ENCODE measurements around the gene PRRC2B. TPM values are rescaled to one million over a fixed set of nuclear protein-coding genes. Genes with fewer than 3 reads are reported as not detected.
A peak's percentile ranks its signal among the peaks of the same experiment; 100 is the strongest.
"Not testable (repeated sequence)": the region's sequence is repeated elsewhere in the genome, so short reads cannot be mapped to it uniquely, and the experiment has no call there.

Gene PRRC2B
- polyA plus RNA-seq, 1 donor: 174 TPM

GRCh38 chr9:131387394-131387793 lies 6.5 kb upstream of the PRRC2B start:
- DNase-seq: no peak

GRCh38 chr9:131391020-131391419 lies 2.9 kb upstream of the PRRC2B start:
- DNase-seq: no peak

GRCh38 chr9:131391504-131391903 lies 2.4 kb upstream of the PRRC2B start:
- DNase-seq: no peak

- DNase-seq: peak; percentile 71
Measured at GRCh38 chr9:131394464-131395156, 724 bp downstream of the PRRC2B start.

DNA sequence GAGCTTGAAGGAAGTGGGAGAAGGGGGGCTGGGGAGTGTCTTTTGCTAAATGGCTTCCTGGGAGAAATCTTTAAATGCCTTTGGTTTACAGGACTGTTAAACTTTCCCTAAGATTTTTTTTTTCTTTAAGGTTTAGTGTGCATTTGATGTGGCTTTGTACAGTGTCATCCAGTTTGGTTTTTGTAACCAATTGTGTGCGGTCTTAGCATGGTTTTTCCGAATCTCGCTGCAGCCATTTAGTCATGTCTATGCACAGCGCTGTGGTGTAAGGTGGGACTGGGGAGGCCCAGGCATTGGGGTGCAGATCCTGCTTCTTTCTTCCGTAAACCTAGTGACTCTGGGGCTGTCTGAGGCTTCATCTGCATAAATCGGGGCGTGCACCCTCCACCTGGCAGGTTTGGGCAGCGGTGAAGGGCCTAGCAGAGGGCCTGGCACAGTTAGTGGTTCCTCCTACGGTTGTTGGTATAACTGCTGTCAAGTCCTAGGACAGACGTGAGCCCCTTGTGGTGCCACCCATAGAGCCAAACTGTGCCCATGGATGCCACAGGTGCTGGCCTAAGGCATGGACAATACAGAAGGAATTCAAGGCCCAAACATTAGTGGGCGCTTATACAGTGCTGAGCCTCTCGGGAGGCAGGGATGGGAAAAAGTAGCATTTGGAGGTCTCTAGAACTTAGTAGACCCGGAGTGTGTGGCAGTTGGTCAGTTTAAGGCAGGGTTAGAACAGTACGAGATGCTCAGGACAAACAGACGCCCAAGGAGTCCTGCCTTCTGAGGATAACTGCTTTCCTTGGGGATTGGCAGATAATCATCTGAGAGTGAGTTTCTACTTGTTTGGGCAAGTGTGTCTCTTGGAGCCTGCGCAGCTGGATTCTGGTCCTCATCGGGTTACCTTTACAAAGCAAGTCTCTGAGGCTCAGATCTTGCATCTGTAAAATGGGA lies 1.5 kb downstream of the PRRC2B start:
- no peak for DNase-seq

- not testable (repeated sequence) for DNase-seq
Measured at GRCh38 chr9:131396099-131396479, 2.2 kb downstream of the PRRC2B start.

DNA sequence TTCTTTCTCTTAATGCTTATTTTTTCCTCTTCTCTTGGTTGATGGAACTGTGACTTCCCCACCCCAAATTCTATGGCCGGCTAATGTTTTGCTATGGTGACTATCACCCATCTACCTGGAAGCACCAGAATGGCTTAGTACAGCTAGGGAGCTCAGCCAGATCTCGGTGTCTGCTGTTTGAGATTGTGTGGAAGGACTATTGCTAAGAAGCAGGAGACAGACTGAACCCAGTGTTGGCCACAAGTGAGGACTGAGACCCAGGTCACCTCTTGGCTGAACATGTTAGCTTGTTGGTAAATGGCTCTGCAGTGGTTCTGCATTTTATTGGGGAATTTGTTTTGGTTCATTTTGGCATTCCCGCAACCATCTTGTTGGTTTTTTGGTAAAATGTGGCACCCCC lies 2.7 kb downstream of the PRRC2B start:
- DNase-seq: no peak

GRCh38 chr9:131397100-131397790 lies 3.4 kb downstream of the PRRC2B start:
- DNase-seq: no peak

- DNase-seq: no peak
Measured at GRCh38 chr9:131398204-131398603, 4.3 kb downstream of the PRRC2B start.

GRCh38 chr9:131399972-131400371 lies 6.1 kb downstream of the PRRC2B start:
- DNase-seq: no peak

DNA sequence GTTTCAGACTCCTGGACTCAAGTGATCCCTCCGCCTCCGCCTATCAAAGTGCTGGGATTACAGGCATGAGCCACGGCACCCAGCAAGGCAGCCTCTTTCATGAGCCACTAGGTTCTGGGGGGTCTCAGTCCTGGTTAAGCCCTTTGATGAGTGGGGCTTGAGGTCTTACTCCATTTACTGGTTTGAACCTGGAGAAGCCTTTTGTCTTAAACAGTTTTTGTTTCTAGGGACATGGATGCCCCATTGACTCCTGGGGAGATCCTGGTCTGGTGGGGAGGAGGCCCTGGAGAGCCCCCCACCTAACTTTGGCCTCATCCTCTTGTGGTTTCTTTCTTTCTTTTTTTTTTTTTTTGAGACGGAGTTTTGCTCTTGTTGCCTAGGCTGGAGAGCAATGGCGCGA lies 6.7 kb downstream of the PRRC2B start:
- no peak for DNase-seq

GRCh38 chr9:131402073-131402472 lies 8.2 kb downstream of the PRRC2B start:
- no peak for DNase-seq

DNA sequence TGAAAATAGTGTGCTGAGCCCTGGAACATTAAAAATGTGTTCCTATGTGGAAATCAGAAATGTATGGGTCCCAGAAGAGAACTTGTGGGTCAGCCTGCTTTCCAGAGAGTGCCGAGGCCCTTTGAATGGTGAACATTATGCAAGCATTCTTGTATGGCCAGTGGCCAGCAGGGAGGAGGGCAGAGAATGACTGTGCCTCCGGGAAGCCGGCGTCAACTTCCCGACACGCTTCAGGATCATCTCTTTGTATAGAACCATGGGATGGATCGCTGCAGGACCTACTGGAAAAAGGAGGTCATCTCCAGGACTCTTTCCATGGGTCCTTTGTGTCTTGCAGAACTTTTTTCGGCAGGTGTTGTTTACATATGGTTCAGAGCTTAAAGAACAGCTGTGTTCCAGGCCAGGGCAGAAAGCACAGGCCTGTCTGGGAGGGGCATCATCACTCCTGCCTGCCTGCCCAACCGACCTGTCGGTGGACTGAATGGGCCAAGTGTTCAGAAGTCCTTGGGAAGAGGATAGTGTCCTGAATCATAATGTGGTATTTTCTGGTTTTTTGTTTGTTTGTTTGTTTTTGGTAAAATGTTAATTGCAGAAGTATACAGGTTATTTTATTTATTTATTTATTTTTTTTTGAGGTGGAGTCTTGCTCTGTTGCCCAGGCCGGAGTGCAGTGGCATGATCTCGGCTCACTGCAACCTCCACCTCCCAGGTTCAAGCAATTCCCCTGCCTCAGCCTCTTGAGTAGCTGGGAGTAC lies 9.0 kb downstream of the PRRC2B start:
- DNase-seq: peak; percentile 74

DNA sequence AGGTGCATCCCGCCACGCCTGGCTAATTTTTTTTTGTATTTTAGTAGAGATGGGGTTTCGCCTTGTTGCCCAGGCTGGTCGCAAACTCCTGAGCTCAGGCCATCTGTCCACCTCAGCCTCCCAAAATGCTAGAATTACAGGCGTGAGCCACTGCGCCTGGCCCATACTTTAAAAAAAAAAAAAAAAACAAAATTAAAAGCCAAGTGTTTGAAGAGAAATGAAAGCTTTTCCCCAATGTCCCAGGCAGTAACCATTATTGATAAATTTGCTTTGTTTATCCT lies 9.5 kb downstream of the PRRC2B start:
- DNase-seq: no peak

GRCh38 chr9:131404581-131404980 lies 10.7 kb downstream of the PRRC2B start:
- DNase-seq: no peak

DNA sequence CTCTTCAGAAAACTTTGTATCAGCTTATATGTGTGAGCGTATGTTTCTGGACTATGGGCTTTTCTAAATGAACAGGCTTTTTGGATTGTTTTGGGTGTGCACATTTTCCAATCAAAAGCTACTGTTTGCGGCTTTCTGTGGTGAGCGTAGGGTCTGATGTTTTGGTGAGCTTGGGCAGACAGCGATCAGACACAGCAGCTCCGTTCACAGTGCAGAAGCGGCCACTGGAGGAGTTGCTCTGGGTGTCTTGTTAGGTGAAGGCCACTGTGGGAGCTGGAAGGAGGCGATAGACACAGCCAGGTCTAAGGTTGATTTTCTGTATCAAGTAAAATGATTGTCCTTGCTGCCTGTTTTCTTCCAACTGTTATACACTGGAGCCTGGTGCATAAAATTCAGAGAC lies 11.1 kb downstream of the PRRC2B start:
- DNase-seq: no peak

DNA sequence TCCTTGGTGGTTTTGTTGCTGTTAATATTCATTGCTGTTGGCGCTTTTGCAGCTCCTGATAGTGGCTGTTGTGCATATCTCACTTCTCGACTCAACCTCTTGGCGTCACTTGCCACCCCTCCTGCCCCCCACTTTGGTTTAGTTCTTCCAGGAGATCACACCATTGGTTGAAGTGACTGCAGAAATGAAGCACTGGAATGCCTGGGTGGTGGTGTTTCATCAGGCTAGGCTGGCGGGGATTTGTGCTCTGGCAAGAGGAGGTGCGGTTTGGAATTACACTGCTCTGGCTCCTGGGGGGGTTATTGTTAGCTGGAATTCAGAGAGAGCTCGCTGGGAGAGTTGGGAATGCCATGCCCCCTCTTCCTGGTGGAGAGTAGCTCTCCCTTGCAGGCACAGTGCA lies 11.5 kb downstream of the PRRC2B start:
- DNase-seq: no peak

DNA sequence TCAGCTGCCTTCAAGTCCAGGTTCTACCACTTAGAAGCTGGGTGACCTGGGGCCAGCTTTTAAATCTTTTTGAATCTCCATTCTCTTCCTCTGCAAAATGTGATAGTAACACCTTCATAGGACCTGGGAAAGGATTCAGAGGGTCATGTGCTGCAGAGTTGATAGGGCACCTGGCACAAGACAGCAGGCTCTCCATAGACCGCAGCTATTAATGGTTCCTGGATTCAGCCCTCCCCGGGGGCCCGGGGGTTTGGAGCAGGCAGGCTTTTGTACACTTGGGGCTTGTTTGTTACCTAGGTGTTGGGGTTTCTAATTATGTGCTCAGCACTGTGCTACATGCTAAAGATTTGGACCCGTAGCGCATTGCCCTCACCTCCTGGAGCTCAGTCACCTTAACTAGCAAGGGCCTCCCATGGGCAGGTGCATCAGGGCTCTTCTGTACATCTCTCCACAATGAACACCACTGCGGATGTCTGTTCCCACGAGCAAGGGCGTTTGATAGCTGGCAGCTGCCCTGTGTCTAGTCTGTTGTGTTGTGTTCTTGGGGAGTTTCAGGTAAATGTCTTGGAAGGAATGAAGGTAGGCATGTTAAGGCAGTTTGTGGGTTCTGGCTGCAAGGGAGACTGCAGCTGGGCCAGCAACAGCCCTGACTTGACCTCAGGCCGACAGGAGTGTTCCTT lies 12.1 kb downstream of the PRRC2B start:
- no peak for DNase-seq

GRCh38 chr9:131406563-131407436 lies 12.9 kb downstream of the PRRC2B start:
- DNase-seq: no peak

- no peak for DNase-seq
Measured at GRCh38 chr9:131407717-131408195, 13.9 kb downstream of the PRRC2B start.

DNA sequence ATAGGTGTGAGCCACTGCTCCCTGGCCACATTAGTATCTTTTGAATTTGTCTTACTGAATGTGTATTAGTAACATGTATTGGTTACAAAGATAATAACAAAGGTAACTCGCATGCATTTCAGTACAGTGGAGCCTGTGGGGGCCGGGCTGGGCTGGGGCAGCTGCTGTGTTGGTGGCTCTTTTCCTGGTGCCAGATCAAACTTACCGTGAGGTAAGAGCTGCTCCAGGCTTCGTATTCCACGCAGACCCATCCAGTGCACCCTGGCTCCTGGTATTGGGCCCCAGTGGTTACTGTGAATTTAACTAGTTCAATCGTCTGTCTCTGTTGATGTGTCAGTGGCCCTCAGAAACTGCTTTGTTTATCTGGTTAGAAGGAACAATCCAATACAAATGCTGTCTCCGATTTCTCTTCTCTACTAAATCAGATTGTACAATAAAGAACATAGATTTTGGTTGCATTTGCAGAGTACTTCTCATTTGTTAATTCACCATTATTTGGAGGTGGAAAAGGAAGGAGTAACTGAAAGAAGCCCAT lies 15.6 kb downstream of the PRRC2B start:
- no peak for DNase-seq

Measured in hindlimb muscle (tissue), 1 donor.